OCI-LY1 (cell line): ENCODE data around the gene RNF6.

Experiments
- CTCF ChIP-seq: fragments of 200-600 bp; sonication (generic), shearing (Covaris generic); IDR thresholded peaks from 2 replicates; pipeline ENCODE4 v1.5.1; 2017; ENCODE audit warnings: mild to moderate bottlenecking, antibody characterized with exemption, low read length, moderate library complexity, mixed read lengths
- EZH2 ChIP-seq: fragments of 200-600 bp; sonication (generic), shearing (Covaris generic); IDR thresholded peaks from 2 replicates; pipeline ENCODE4 v1.8.0; 2017; ENCODE audit warnings: borderline replicate concordance, mixed run types, mild to moderate bottlenecking, antibody characterized with exemption, low read length, moderate library complexity, mixed read lengths

- TF ChIP-seq CTCF: no peak
- no peak for TF ChIP-seq EZH2
These were observed 14.2 kb upstream of the RNF6 start for GRCh38 chr13:26236296-26236695.
